B cell (primary cell): Measurements from ENCODE around the gene C1orf35. TPM values are rescaled to one million over a fixed set of nuclear protein-coding genes. Genes with fewer than 3 reads are reported as not detected.

Experiments
- ATAC-seq: fragments of 200-7000 bp; cut with Tn5 transposase; one replicate; pipeline ENCODE4 v1.10.0; 2021; ENCODE audit warnings: low read depth, mild to moderate bottlenecking, moderate number of reproducible peaks, moderate library complexity
- CTCF ChIA-PET: fragments of 350-600 bp; sonication (Branson Sonifier 250); formaldehyde crosslinking; loops from one replicate; lab custom pipeline; 2021; ENCODE audit warnings: antibody characterized with exemption, inconsistent platforms; lab: Charles Lee
- POLR2A ChIA-PET: fragments of 350-600 bp; sonication (Branson Sonifier 250); formaldehyde crosslinking; loops from one replicate; lab custom pipeline; 2021; ENCODE audit warnings: antibody characterized with exemption; lab: Charles Lee
- DNase-seq: peaks from one replicate; pipeline ENCODE4 v3.0.0; 2013
- H2AFZ ChIP-seq: 2 replicates; pipeline ENCODE4 v1.6.1; 2012; ENCODE audit warnings: mild to moderate bottlenecking, low read depth, low read length; ENCODE audit not compliant: insufficient read depth, poor library complexity, severe bottlenecking
- H3K27ac ChIP-seq, 2 donors: 1 replicate in 1 of 2; 2 replicates in 1 of 2; pipeline ENCODE4 v1.5.1; 2012 to 2013; ENCODE audit warnings: low read length in 2 of 2, mild to moderate bottlenecking in 2 of 2, moderate library complexity in 1 of 2
- H3K27me3 ChIP-seq, 4 experiments: fragments of 200-600 bp in 1 of 4; sonication (generic) in 1 of 4; replicated peaks in 1 of 4; 1 replicate in 2 of 4; 2 replicates in 2 of 4; pipeline versions ENCODE4 v1.6.1 to v1.7.0; 2013 to 2016; ENCODE audit warnings: low read length in 3 of 4, mild to moderate bottlenecking in 2 of 4, mixed read lengths in 1 of 4, moderate library complexity in 1 of 4; ENCODE audit not compliant: insufficient read depth in 4 of 4, control insufficient read depth in 3 of 4; ENCODE audit errors: control extremely low read depth in 1 of 4
- H3K36me3 ChIP-seq, 2 experiments: replicated peaks in 1 of 2; 1 replicate in 1 of 2; 2 replicates in 1 of 2; pipeline versions ENCODE4 v1.6.1 to v1.7.1; 2013; ENCODE audit warnings: low read length in 1 of 2; ENCODE audit not compliant: insufficient read depth in 2 of 2, control insufficient read depth in 1 of 2; ENCODE audit errors: control extremely low read depth in 1 of 2, extremely low read depth in 1 of 2
- H3K4me1 ChIP-seq, 2 donors: fragments of 200-600 bp in 1 of 2; sonication (generic) in 1 of 2; 1 replicate in 1 of 2; 2 replicates in 1 of 2; pipeline versions ENCODE4 v1.5.1 to v1.6.1; 2013 to 2017; ENCODE audit warnings: low read length in 2 of 2; ENCODE audit not compliant: control insufficient read depth in 2 of 2, insufficient read depth in 2 of 2
- H3K4me2 ChIP-seq: replicated peaks from 2 replicates; pipeline ENCODE3; 2012; ENCODE audit warnings: mild to moderate bottlenecking, low read depth, low read length; ENCODE audit not compliant: poor library complexity, severe bottlenecking
- H3K4me3 ChIP-seq, 5 experiments: fragments of 200-600 bp in 1 of 5; sonication (generic) in 1 of 5; 1 replicate in 3 of 5; 2 replicates in 2 of 5; pipeline versions ENCODE4 v1.5.1 to v1.7.0; 2011 to 2016; ENCODE audit warnings: low read length in 4 of 5, mild to moderate bottlenecking in 4 of 5, low read depth in 2 of 5, control low read depth in 1 of 5, moderate library complexity in 1 of 5; ENCODE audit not compliant: insufficient read depth in 1 of 5; ENCODE audit errors: control extremely low read depth in 1 of 5, extremely low read depth in 1 of 5
- H3K79me2 ChIP-seq: fragments of 200-600 bp; sonication (generic); one replicate; pipeline ENCODE4 v1.6.0; 2016; ENCODE audit warnings: low read length; ENCODE audit not compliant: control insufficient read depth, insufficient read depth
- H3K9ac ChIP-seq: fragments of 200-600 bp; sonication (generic); 2 replicates; pipeline ENCODE4 v1.6.1; 2017; ENCODE audit warnings: mild to moderate bottlenecking, low read length, moderate library complexity
- H3K9me3 ChIP-seq, 3 donors: one replicate each; pipeline versions ENCODE4 v1.6.1 to v1.7.1; 2013; ENCODE audit warnings: low read length in 2 of 3; ENCODE audit not compliant: control insufficient read depth in 2 of 3, insufficient read depth in 1 of 3; ENCODE audit errors: control extremely low read depth in 1 of 3
- H4K20me1 ChIP-seq: 2 replicates; pipeline ENCODE4 v1.6.0; 2012; ENCODE audit warnings: mild to moderate bottlenecking, low read length; ENCODE audit not compliant: insufficient read depth, control insufficient read depth, poor library complexity, severe bottlenecking
- H3K27ac Mint-ChIP-seq: one replicate; pipeline ENCODE4 v1.8.0; 2021; ENCODE audit warnings: mixed read lengths
- H3K27me3 Mint-ChIP-seq: one replicate; pipeline ENCODE4 v1.8.0; 2021; ENCODE audit warnings: mixed read lengths
- H3K4me1 Mint-ChIP-seq: one replicate; pipeline ENCODE4 v1.8.0; 2021; ENCODE audit warnings: mixed read lengths
- H3K4me3 Mint-ChIP-seq: one replicate; pipeline ENCODE4 v1.8.0; 2021; ENCODE audit warnings: mixed read lengths
- H3K9me3 Mint-ChIP-seq: one replicate; pipeline ENCODE4 v1.8.0; 2022; ENCODE audit warnings: mixed read lengths; ENCODE audit not compliant: insufficient read depth
- CTCF ChIP-seq: fragments of 200-600 bp; IDR thresholded peaks from one replicate; pipeline ENCODE4 v1.8.0; 2022; ENCODE audit warnings: antibody characterized with exemption, mild to moderate bottlenecking
- EZH2 ChIP-seq: IDR thresholded peaks from 2 replicates; pipeline ENCODE4 v1.6.1; 2012; ENCODE audit warnings: borderline replicate concordance, low read depth, mild to moderate bottlenecking, moderate library complexity, low read length; ENCODE audit not compliant: insufficient read depth, poor library complexity, severe bottlenecking
- WGBS: methylation state at CpG from one replicate; pipeline ENCODE4 v1.1.5; 2013; ENCODE audit warnings: missing lambda C conversion rate; ENCODE audit not compliant: insufficient coverage; 5-methylcytosine and 5-hydroxymethylcytosine counted together
- intact Hi-C: fragments of 100-400 bp; cut with micrococcal nuclease; formaldehyde crosslinking; loops from one replicate; pipeline ENCODE4 v1.10.0; 2022
- polyA plus RNA-seq: library from polyadenylated mRNA; depleted of rRNA; stranded (reverse); fragments of >200 nt; gene quantifications from 2 replicates; pipeline ENCODE4 v1.2.3, GENCODE V29; 2012
- total RNA-seq, 2 donors: library from RNA; stranded (reverse); fragments of 120-200 nt in 1 of 2; gene quantifications; 1 replicate in 1 of 2; 2 replicates in 1 of 2; pipeline versions ENCODE4 v1.2.3 to v1.2.4, GENCODE V29; 2013 to 2022

C1orf35 gene
- total and polyA plus RNA-seq, 2 donors (not counting 1 experiment from before 2014, with no cell fraction given) = 24.1 to 41.0 TPM

- 96% methylated on average over 8 of the region's 12 CpGs for WGBS
- H3K27ac Mint-ChIP-seq = peak overlapping the region; percentile 87
- Histone ChIP-seq H3K9me3 (peaks cover 0 to 5% (median 0%) of the 10 kb centered on the region in 3 donors), H3K36me3 (peaks cover 2 to 48% of the 10 kb centered on the region in 2 experiments), H3K79me2 (peaks cover 27% of the 10 kb centered on the region), H3K27ac (peak overlapping the region in 1 of 2 donors; percentile 62), H3K9ac (no peak overlapping the region), H2AFZ (peak overlapping the region; percentile 99), H3K27me3 (no peaks in the 10 kb centered on the region), H3K4me3 (no peak overlapping the region), H3K4me1 (peaks cover 17 to 24% of the 10 kb centered on the region in 2 donors), H3K4me2 (peak overlapping the region; percentile 91), H4K20me1 (peaks cover 60% of the 10 kb centered on the region)
- intact Hi-C loops = loop anchor here (10.0 kb wide), 2 partner anchors 174 to 1404 kb away; partner anchors contain the start of gene NUP133
- TF ChIP-seq EZH2 (no peak), CTCF (no peak)
- H3K4me3 Mint-ChIP-seq = peak overlapping the region; percentile 80
- ChIA-PET CTCF (interaction anchor here (1.2 to 1.5 kb wide), 3 partner anchors 9 to 30 kb away, joined by 3 read pairs; no protein-coding TSS in a partner anchor), POLR2A (no interaction called here)
- ATAC-seq (no peak), DNase-seq (no peak)
- H3K4me1 Mint-ChIP-seq = peaks cover 25% of the 10 kb centered on the region
- no peaks in the 10 kb centered on the region for H3K27me3 Mint-ChIP-seq
- no peaks in the 10 kb centered on the region for H3K9me3 Mint-ChIP-seq
Observed at GRCh38 chr1:228100822-228101613, 2.1 kb downstream of the C1orf35 start.

GRCh38 chr1:228099331-228099732 lies 3.8 kb downstream of the C1orf35 start:
- ATAC-seq (no peak), DNase-seq (no peak)
- Histone ChIP-seq H3K36me3 (peaks cover 4 to 54% of the 10 kb centered on the region in 2 experiments), H3K9ac (no peak overlapping the region), H4K20me1 (peaks cover 77% of the 10 kb centered on the region), H3K9me3 (peaks cover 0 to 20% (median 5%) of the 10 kb centered on the region in 3 donors), H3K4me1 (peaks cover 17 to 22% of the 10 kb centered on the region in 2 donors), H2AFZ (no peak overlapping the region), H3K4me2 (no peak overlapping the region), H3K79me2 (peaks cover 40% of the 10 kb centered on the region), H3K27me3 (no peaks in the 10 kb centered on the region), H3K4me3 (no peak overlapping the region), H3K27ac (no peak overlapping the region)
- POLR2A ChIA-PET = no interaction called here
- TF ChIP-seq CTCF = no peak
- TF ChIP-seq EZH2 = no peak
- CTCF ChIA-PET = interaction anchor here (0.9 kb wide), 1 partner anchor 32 kb away, joined by 3 read pairs; no protein-coding TSS in a partner anchor
- peaks cover 4% of the 10 kb centered on the region for H3K9me3 Mint-ChIP-seq
- peaks cover 31% of the 10 kb centered on the region for H3K4me1 Mint-ChIP-seq
- intact Hi-C loops = no loop called here
- H3K4me3 Mint-ChIP-seq = no peak overlapping the region
- H3K27me3 Mint-ChIP-seq = no peaks in the 10 kb centered on the region
- WGBS = 93% methylated on average over 4 of the region's 4 CpGs
- no peak overlapping the region for H3K27ac Mint-ChIP-seq
